ENCODE measurements around the gene NPL.

NPL gene

DNA sequence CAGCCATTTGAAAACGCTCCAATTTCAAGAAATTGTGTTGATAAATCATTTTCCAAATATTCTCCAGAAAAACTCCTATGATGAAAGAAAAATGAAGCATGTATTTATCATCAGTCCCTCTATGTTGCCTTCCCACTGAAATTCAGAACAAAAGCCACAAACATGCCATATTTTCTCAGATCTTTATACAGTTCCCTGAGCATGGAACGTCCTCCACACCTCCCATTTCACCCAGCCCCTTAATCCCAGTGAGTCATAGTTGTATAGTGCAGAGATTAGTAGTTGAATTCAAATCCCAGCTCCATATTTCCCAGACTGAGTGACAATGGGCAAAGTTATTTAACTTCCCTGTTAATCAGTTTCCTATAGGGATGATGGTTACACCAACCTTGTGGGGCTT lies 20.6 kb upstream of the NPL start:
- H3K4me1 ChIP-seq, result peaks cover 0 to 6% (median 2%) of the 10 kb centered on the region in 4 donors
- H3K9me3 ChIP-seq, result no peaks in the 10 kb centered on the region
- H3K27ac ChIP-seq, result no peak overlapping the region
- no peak for DNase-seq
- TF ChIP-seq, protein P1, sequence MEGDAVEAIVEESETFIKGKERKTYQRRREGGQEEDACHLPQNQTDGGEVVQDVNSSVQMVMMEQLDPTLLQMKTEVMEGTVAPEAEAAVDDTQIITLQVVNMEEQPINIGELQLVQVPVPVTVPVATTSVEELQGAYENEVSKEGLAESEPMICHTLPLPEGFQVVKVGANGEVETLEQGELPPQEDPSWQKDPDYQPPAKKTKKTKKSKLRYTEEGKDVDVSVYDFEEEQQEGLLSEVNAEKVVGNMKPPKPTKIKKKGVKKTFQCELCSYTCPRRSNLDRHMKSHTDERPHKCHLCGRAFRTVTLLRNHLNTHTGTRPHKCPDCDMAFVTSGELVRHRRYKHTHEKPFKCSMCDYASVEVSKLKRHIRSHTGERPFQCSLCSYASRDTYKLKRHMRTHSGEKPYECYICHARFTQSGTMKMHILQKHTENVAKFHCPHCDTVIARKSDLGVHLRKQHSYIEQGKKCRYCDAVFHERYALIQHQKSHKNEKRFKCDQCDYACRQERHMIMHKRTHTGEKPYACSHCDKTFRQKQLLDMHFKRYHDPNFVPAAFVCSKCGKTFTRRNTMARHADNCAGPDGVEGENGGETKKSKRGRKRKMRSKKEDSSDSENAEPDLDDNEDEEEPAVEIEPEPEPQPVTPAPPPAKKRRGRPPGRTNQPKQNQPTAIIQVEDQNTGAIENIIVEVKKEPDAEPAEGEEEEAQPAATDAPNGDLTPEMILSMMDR (IDR thresholded peaks at IDR 0.05), result no peak
- no peaks in the 10 kb centered on the region for H3K27me3 ChIP-seq
- H3K36me3 ChIP-seq, result no peaks in the 10 kb centered on the region
- no peak overlapping the region for H3K4me3 ChIP-seq
- intact Hi-C loops (cut with DNase I; ENCODE audit: low total_unique reads), result no loop called here

DNA sequence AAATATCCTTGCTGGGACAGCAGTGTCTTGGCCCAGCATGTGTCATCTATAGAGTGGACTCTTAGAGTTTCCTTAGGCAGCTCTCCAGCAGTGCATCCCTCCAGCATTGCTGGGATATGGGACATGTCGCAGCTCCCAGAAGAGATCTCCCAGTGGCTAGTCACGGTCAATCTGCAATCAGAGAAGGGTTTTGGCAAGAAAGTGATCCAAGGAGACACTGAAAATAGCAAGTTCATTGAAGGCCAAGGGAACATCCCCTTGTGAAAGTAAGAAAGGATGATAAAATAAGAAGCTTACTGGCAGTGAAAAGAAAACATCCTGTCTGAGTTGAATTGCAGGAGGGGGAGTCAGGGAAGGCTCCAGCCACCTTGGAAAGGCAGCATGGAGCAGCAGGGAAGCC lies 19.3 kb upstream of the NPL start:
- no peaks in the 10 kb centered on the region for H3K27me3 ChIP-seq
- H3K36me3 ChIP-seq, result no peaks in the 10 kb centered on the region
- H3K27ac ChIP-seq, result no peak overlapping the region
- H3K9me3 ChIP-seq, result no peaks in the 10 kb centered on the region
- DNase-seq, result no peak
- intact Hi-C loops (cut with DNase I; ENCODE audit: low total_unique reads), result no loop called here
- H3K4me1 ChIP-seq, result peaks cover 0 to 2% (median under 1%) of the 10 kb centered on the region in 4 donors
- TF ChIP-seq, protein P1 (IDR thresholded peaks at IDR 0.05), result no peak
- no peak overlapping the region for H3K4me3 ChIP-seq

DNA sequence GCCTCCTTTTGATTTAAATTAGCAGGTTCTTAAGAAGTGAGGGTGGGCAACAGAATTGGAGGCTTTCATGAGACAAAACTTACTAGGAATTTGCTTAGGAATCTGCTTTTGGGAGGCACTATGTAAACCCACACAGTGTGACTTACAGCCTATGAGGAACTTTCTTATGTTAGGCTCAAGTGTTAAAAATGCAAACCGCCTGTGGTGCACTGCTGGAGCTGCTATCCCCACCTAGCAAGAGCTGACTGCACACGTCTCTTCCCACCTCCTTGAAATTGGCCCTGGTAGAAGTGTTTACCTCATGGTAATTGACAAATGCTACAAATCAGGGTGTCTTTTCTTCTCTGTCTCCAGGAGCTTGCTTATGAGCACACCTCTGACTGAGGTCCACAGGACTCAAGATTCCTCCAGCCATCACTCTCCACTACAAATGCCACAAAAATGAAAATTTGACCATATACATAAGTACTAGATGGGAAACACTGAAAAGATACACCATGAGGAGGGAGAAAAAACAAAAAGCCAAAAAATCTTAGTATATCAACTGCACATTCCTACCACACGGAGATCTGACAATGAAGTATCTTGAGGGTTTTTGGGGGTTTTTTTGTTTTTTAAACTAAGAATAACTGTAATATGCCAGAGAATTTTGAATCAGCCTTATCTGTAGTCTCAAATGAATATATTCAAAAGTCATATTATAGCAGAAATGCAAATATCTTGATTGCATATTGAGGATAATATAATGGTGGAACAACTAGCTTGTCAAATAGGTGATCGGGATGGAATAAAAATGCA lies 18.2 kb upstream of the NPL start:
- H3K4me1 ChIP-seq, result no peaks in the 10 kb centered on the region
- TF ChIP-seq, protein P1 (IDR thresholded peaks at IDR 0.05), result no peak
- no peaks in the 10 kb centered on the region for H3K27me3 ChIP-seq
- no peak overlapping the region for H3K27ac ChIP-seq
- no peaks in the 10 kb centered on the region for H3K36me3 ChIP-seq
- no peak for DNase-seq
- no peak overlapping the region for H3K4me3 ChIP-seq
- intact Hi-C loops (cut with DNase I; ENCODE audit: low total_unique reads), result no loop called here
- H3K9me3 ChIP-seq, result no peaks in the 10 kb centered on the region

DNA sequence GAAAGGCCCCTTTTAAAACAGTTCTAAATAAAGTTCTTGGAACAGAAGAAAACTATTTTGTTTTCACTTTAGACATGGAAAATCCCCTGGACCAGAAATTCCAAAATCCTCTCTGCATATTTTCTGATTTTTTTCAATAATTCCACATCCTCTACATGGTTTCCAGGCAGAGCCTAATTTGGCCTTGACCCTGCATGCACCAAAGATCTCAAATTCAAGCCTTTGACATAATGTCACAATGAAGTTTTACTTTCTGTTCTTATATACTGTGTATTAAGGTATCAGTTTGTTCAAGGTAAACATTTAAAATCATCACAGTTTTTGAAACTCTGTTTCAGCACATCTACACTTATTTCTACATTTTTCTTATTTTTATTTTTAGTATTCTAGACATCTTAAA lies 12.2 kb upstream of the NPL start:
- TF ChIP-seq, protein P1 (IDR thresholded peaks at IDR 0.05), result no peak
- H3K4me3 ChIP-seq, result no peak overlapping the region
- H3K36me3 ChIP-seq, result no peaks in the 10 kb centered on the region
- intact Hi-C loops (cut with DNase I; ENCODE audit: low total_unique reads), result no loop called here
- H3K27me3 ChIP-seq, result no peaks in the 10 kb centered on the region
- no peaks in the 10 kb centered on the region for H3K9me3 ChIP-seq
- H3K27ac ChIP-seq, result peak overlapping the region; percentile 48 to 51
- peaks cover 0 to 15% (median 7%) of the 10 kb centered on the region in 4 donors for H3K4me1 ChIP-seq
- no peak for DNase-seq

DNA sequence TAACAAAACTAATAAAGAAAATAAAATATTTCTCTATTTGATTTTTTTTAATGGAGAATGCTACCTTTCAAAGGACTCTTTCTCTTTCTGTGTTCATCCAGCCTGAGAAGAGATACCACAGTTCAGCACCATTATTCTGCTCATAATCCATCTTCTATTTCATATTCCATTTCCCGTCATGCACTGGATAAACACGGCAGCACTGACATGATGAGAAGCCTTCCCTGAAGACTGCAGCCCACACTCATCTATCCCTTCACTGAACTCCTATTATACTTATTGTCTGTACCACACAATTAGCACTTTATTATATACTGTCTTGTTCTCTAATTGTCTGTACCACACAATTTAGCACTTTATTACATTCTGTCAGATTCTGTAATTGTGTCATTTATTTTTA lies 10.7 kb upstream of the NPL start:
- no peak for DNase-seq
- Histone ChIP-seq H3K27me3 (no peaks in the 10 kb centered on the region), H3K4me1 (peaks cover 0 to 15% (median 7%) of the 10 kb centered on the region in 4 donors), H3K36me3 (no peaks in the 10 kb centered on the region), H3K27ac (no peak overlapping the region), H3K4me3 (no peak overlapping the region), H3K9me3 (no peaks in the 10 kb centered on the region)
- intact Hi-C loops (cut with DNase I; ENCODE audit: low total_unique reads), result no loop called here
- TF ChIP-seq, protein P1 (IDR thresholded peaks at IDR 0.05), result no peak

All from tibial artery (tissue), 4 donors.